ENCODE measurements around the gene PLAC1. TPM values are rescaled to one million over a fixed set of nuclear protein-coding genes. Genes with fewer than 3 reads are reported as not detected.

PLAC1 gene
- total RNA-seq, 1 experiment from 2014 or later: 0.34 TPM

DNA sequence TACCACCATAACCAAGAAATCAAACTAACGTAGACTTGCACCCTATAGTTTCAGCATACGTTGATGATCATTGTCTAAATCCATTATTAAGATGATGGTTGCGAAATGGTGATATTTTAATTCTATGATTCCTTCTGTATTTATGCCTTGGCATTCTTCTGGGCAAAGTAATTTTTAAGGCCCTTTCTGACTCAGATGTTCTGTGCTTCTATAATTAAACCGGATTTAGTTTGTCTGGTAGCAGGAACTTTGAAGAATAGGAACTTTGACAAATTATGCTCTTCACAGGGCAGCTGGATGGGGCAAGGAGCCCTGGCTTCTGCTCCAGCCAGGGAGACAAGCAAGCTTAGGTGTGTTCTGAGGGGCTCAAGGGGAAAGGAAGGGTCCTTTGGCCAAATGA, 23.8 kb upstream of the PLAC1 start:
- Histone ChIP-seq H4K20me1 (ENCODE audit: insufficient read depth) (no peaks in the 10 kb centered on the region), H3K27ac (ENCODE audit: low read depth, low read length) (no peak overlapping the region), H3K4me2 (ENCODE audit: low read length) (no peak overlapping the region), H3K27me3 (ENCODE audit: insufficient read depth, low read length) (no peaks in the 10 kb centered on the region), H2AFZ (ENCODE audit: low read depth, low read length, poor library complexity, severe bottlenecking) (no peak overlapping the region), H3K79me2 (ENCODE audit: insufficient read depth, low read length) (no peaks in the 10 kb centered on the region), H3K4me1 (ENCODE audit: control insufficient read depth in 1 of 2, insufficient read depth in 2 of 2, low read length in 2 of 2) (no peaks in the 10 kb centered on the region), H3K9me2 (ENCODE audit: insufficient read depth) (no peaks in the 10 kb centered on the region), H3K36me3 (ENCODE audit: control insufficient read depth in 1 of 2, insufficient read depth in 2 of 2, low read length in 2 of 2) (no peaks in the 10 kb centered on the region), H3K9ac (ENCODE audit: low read length) (no peak overlapping the region), H3K4me3 (replicated peaks in 1 of 2; ENCODE audit: low read depth in 1 of 2, low read length in 2 of 2) (no peak overlapping the region), H3K9me3 (ENCODE audit: control insufficient read depth in 1 of 2, insufficient read depth in 1 of 2, low read depth in 1 of 2, low read length in 2 of 2) (no peaks in the 10 kb centered on the region)
- no TSS peak for BruUV-seq (replicated peaks)
- no peak for TF ChIP-seq RAD21 (IDR thresholded peaks at IDR 0.05; ENCODE audit: low read depth)
- no peak for TF ChIP-seq YY1 (IDR thresholded peaks at IDR 0.05; ENCODE audit: extremely low read depth, insufficient replicate concordance, low read depth, low read length)
- TF ChIP-seq TCF7L2 (IDR thresholded peaks at IDR 0.05; ENCODE audit: borderline replicate concordance, extremely low read depth, insufficient read depth, insufficient read length): no peak
- no peak for TF ChIP-seq CEBPB (IDR thresholded peaks at IDR 0.05; ENCODE audit: low read depth)
- TF ChIP-seq POLR2AphosphoS5 (IDR thresholded peaks at IDR 0.05; ENCODE audit: low read depth, low read length): no peak
- TF ChIP-seq CBX3 (IDR thresholded peaks at IDR 0.05; ENCODE audit: low read depth): no peak
- no peak for TF ChIP-seq FOSL1 (IDR thresholded peaks at IDR 0.05; ENCODE audit: low read depth)
- no peak for TF ChIP-seq ZFX (IDR thresholded peaks at IDR 0.05)
- TF ChIP-seq ZNF274 (IDR thresholded peaks at IDR 0.05; ENCODE audit: low read depth, low read length): no peak
- TF ChIP-seq, protein P1, sequence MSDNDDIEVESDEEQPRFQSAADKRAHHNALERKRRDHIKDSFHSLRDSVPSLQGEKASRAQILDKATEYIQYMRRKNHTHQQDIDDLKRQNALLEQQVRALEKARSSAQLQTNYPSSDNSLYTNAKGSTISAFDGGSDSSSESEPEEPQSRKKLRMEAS (IDR thresholded peaks at IDR 0.05): no peak
- no peak for TF ChIP-seq ELF1 (IDR thresholded peaks at IDR 0.05; ENCODE audit: borderline replicate concordance, low read depth)
- TF ChIP-seq POLR2A (IDR thresholded peaks at IDR 0.05; ENCODE audit: borderline replicate concordance, extremely low read depth, insufficient read depth, insufficient read length): no peak
- TF ChIP-seq, protein P2, sequence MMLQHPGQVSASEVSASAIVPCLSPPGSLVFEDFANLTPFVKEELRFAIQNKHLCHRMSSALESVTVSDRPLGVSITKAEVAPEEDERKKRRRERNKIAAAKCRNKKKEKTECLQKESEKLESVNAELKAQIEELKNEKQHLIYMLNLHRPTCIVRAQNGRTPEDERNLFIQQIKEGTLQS (IDR thresholded peaks at IDR 0.05): no peak
- TF ChIP-seq EZH2 (IDR thresholded peaks at IDR 0.05): no peak
- TF ChIP-seq, protein P3, sequence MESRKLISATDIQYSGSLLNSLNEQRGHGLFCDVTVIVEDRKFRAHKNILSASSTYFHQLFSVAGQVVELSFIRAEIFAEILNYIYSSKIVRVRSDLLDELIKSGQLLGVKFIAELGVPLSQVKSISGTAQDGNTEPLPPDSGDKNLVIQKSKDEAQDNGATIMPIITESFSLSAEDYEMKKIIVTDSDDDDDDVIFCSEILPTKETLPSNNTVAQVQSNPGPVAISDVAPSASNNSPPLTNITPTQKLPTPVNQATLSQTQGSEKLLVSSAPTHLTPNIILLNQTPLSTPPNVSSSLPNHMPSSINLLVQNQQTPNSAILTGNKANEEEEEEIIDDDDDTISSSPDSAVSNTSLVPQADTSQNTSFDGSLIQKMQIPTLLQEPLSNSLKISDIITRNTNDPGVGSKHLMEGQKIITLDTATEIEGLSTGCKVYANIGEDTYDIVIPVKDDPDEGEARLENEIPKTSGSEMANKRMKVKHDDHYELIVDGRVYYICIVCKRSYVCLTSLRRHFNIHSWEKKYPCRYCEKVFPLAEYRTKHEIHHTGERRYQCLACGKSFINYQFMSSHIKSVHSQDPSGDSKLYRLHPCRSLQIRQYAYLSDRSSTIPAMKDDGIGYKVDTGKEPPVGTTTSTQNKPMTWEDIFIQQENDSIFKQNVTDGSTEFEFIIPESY (IDR thresholded peaks at IDR 0.05; ENCODE audit: extremely low read depth, insufficient replicate concordance, low read length): no peak
- no peak for TF ChIP-seq EZH2phosphoT487 (IDR thresholded peaks at IDR 0.05; ENCODE audit: borderline replicate concordance)
- TF ChIP-seq SRF (IDR thresholded peaks at IDR 0.05; ENCODE audit: low read depth): no peak
- DNase-seq (ENCODE audit: low read depth, low spot score) (no peak), ATAC-seq (no peak)
- intact Hi-C loops (cut with micrococcal nuclease): no loop called here
- ChIA-PET POLR2A (no interaction called here), CTCF (no interaction called here), RAD21 (ENCODE audit: low non-redundant PET in 1 of 2, low total read pairs in 2 of 2, uncharacterized antibody in 2 of 2, unreplicated experiment in 2 of 2) (no interaction called here)
